T-helper 1 cell (primary cell): ENCODE measurements around the gene NACA2.

Source experiments
- DNase-seq, 5 donors: peaks; one replicate each; pipeline ENCODE4 v3.0.0-alpha.2; 2012 to 2020

The NACA2 gene

GRCh38 chr17:61543786-61544415 lies 47.1 kb downstream of the NACA2 start:
- DNase-seq = no peak

GRCh38 chr17:61542027-61542426 lies 49.0 kb downstream of the NACA2 start:
- no peak for DNase-seq

GRCh38 chr17:61540874-61541273 lies 50.1 kb downstream of the NACA2 start:
- DNase-seq = no peak
